ENCODE measurements around the gene TNFRSF18.

TNFRSF18 gene

GRCh38 chr1:1210726-1211540 lies 4.5 kb upstream of the TNFRSF18 start:
- no peak for DNase-seq

GRCh38 chr1:1208713-1209433 lies 2.5 kb upstream of the TNFRSF18 start:
- DNase-seq = no peak

GRCh38 chr1:1207571-1207892 lies 1.1 kb upstream of the TNFRSF18 start:
- no peak for DNase-seq

GRCh38 chr1:1206966-1207531 lies 657 bp upstream of the TNFRSF18 start:
- DNase-seq = no peak

GRCh38 chr1:1205769-1206375 lies 520 bp downstream of the TNFRSF18 start:
- no peak for DNase-seq

- DNase-seq = no peak
Observed at GRCh38 chr1:1204998-1205768, 1.2 kb downstream of the TNFRSF18 start.

- no peak for DNase-seq
Observed at GRCh38 chr1:1204425-1204920, 1.9 kb downstream of the TNFRSF18 start.

- no peak for DNase-seq
Observed at GRCh38 chr1:1203561-1204424, 2.6 kb downstream of the TNFRSF18 start.

- no peak for DNase-seq
Observed at GRCh38 chr1:1202831-1203560, 3.4 kb downstream of the TNFRSF18 start.

- no peak for DNase-seq
Observed at GRCh38 chr1:1200876-1201810, 5.2 kb downstream of the TNFRSF18 start.

GRCh38 chr1:1199961-1200875 lies 6.2 kb downstream of the TNFRSF18 start:
- DNase-seq = no peak

- DNase-seq = no peak
Observed at GRCh38 chr1:1199141-1199960, 7.0 kb downstream of the TNFRSF18 start.

- no peak for DNase-seq
Observed at GRCh38 chr1:1198423-1199140, 7.8 kb downstream of the TNFRSF18 start.

- DNase-seq = no peak
Observed at GRCh38 chr1:1197551-1198422, 8.6 kb downstream of the TNFRSF18 start.

- no peak for DNase-seq
Observed at GRCh38 chr1:1197188-1197500, 9.2 kb downstream of the TNFRSF18 start.
